IPS-18a (cell line): Measurements from ENCODE around the gene COP1.
"Not testable (repeated sequence)": the region's sequence is repeated elsewhere in the genome, so short reads cannot be mapped to it uniquely, and the experiment has no call there.

ENCODE experiments used
- H3K27ac ChIP-seq: one replicate; pipeline ENCODE4 v1.5.1; 2013; ENCODE audit warnings: low read length
- H3K27me3 ChIP-seq: one replicate; pipeline ENCODE4 v1.6.1; 2013; ENCODE audit warnings: mild to moderate bottlenecking, low read length; ENCODE audit not compliant: control insufficient read depth, insufficient read depth
- H3K36me3 ChIP-seq: one replicate; pipeline ENCODE4 v1.6.1; 2013; ENCODE audit warnings: low read depth, low read length; ENCODE audit not compliant: control insufficient read depth
- H3K4me1 ChIP-seq: one replicate; pipeline ENCODE4 v1.6.1; 2013; ENCODE audit warnings: low read depth, low read length; ENCODE audit not compliant: control insufficient read depth
- H3K4me3 ChIP-seq: one replicate; pipeline ENCODE4 v1.5.1; 2013; ENCODE audit warnings: low read length
- H3K9ac ChIP-seq: one replicate; pipeline ENCODE4 v1.6.1; 2013; ENCODE audit warnings: mild to moderate bottlenecking, low read length, moderate library complexity
- H3K9me3 ChIP-seq: one replicate; pipeline ENCODE4 v1.6.1; 2013; ENCODE audit warnings: low read depth, low read length; ENCODE audit not compliant: control insufficient read depth

COP1 gene

DNA sequence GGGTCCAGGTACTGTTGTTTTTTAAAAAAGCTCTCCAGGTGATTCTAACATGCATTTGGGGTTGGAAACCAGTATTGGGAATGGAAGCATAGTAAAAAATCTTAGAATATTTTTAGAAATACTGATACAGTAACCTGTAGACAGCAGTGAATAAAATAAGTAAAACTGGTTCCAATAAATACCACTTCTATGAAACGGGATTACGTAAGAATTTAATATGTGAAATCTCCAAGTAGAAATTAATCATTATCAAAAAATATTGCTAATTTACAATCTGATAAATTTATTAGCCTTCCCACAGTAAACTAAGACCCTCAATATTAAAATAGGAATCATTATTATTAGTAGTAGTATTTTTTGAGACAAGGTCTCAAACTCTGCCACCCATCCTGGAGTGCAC, 177.5 kb downstream of the COP1 start:
- Histone ChIP-seq H3K27me3 (no peaks in the 10 kb centered on the region), H3K9me3 (no peaks in the 10 kb centered on the region), H3K9ac (no peak overlapping the region), H3K4me3 (no peak overlapping the region), H3K36me3 (no peaks in the 10 kb centered on the region), H3K4me1 (no peaks in the 10 kb centered on the region), H3K27ac (no peak overlapping the region)

DNA sequence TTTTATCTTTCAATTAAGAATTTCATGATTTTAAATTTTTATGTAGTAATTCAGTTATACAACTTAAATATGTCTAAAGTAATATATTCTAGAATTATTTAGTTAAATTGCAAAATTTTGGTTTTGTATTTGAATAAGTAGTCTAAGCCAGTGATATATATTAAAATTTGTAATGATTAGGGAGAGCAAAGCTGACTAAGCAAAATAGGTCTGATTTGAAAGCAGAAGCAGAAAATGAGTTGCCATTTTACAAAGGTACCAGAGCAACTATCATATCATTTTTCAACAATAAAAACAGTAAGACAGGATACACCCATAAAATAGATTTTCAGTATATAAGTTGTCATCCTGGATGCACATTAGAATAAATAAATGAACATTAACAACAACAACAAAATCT, 177.9 kb downstream of the COP1 start:
- Histone ChIP-seq H3K4me3 (no peak overlapping the region), H3K9ac (no peak overlapping the region), H3K9me3 (no peaks in the 10 kb centered on the region), H3K27ac (no peak overlapping the region), H3K27me3 (no peaks in the 10 kb centered on the region), H3K4me1 (no peaks in the 10 kb centered on the region), H3K36me3 (no peaks in the 10 kb centered on the region)

DNA sequence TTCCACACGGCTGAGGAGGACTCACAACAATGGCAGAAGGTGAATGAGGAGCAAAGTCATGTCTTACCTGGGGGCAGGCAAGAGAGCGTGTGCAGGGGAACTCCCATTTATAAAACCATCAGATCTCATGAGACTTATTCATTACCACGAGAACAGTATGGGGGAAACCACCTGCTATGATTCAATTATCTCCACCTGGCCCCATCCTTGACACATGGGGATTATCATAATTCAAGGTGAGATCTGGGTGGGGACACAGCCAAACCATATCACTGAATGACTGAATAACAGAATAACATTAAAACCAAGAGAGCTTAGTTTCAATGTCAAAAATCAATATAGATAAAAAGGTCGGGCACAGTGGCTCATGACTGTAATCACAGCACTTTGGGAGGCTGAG, 179.2 kb downstream of the COP1 start:
- not testable (repeated sequence) for H3K36me3 ChIP-seq, H3K9me3 ChIP-seq, H3K9ac ChIP-seq, H3K4me3 ChIP-seq, H3K27ac ChIP-seq, H3K27me3 ChIP-seq, H3K4me1 ChIP-seq

DNA sequence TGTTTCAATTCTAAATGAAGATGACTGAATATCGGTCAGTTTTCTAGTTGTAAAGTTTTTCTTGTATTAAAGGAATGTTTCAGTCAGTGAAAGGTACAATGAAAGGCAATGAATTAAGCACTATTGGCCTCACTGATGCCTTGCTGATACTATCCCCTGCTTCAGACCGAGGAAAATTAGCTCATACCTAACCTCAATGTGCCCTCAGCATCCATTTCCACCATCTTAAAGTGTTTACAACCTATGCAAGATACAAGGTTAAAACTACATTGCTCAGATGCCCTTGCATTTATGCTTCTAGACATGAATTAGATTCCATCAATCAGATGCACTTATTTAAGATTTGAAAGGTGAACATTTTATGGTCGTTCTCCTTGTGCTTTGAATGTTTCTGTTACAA, 184.5 kb downstream of the COP1 start:
- Histone ChIP-seq H3K4me1 (no peaks in the 10 kb centered on the region), H3K27ac (no peak overlapping the region), H3K4me3 (no peak overlapping the region), H3K9me3 (no peaks in the 10 kb centered on the region), H3K9ac (no peak overlapping the region), H3K36me3 (no peaks in the 10 kb centered on the region), H3K27me3 (no peaks in the 10 kb centered on the region)

DNA sequence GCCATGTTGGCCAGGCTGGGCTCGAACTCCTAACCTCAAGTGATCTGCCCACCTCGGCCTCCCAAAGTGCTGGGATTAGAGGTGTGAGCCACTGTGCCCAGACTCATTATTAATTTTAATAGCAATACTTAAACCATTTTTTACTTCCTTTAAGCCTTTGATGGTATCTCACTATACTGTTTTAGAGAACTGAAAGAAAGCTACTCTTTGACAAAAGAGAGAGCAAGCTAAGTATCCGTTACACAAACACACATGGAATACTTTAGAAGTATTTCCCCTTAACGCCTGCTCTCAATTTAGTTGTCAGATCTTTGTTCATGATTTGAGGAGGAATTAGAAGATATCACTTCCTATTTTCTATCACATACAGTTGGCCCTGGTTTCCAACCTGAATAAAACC, 189.4 kb downstream of the COP1 start:
- H3K4me3 ChIP-seq, result no peak overlapping the region
- no peak overlapping the region for H3K9ac ChIP-seq
- H3K36me3 ChIP-seq, result no peaks in the 10 kb centered on the region
- no peaks in the 10 kb centered on the region for H3K4me1 ChIP-seq
- H3K9me3 ChIP-seq, result no peaks in the 10 kb centered on the region
- H3K27ac ChIP-seq, result no peak overlapping the region
- no peaks in the 10 kb centered on the region for H3K27me3 ChIP-seq

DNA sequence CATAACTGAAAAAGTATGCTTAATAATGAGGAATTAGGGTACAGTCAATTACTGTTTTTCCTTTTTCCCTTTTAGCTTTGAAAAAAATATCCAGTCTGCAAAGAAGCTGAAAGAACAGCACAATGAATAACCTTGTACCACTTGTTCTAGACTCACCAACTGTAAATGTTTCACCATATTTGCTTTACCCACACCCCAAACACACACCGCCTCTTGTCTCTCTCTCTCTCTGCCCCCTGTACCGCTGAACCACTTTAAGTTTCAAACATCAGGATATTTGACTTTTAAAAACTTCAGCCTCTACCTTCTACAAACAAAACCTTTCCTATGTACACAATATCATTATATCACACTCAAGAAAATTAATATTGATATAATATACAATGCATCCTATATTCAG, 197.1 kb downstream of the COP1 start:
- Histone ChIP-seq H3K9me3 (peaks cover 6% of the 10 kb centered on the region), H3K4me3 (no peak overlapping the region), H3K27me3 (no peaks in the 10 kb centered on the region), H3K4me1 (no peaks in the 10 kb centered on the region), H3K27ac (no peak overlapping the region), H3K36me3 (no peaks in the 10 kb centered on the region), H3K9ac (no peak overlapping the region)

DNA sequence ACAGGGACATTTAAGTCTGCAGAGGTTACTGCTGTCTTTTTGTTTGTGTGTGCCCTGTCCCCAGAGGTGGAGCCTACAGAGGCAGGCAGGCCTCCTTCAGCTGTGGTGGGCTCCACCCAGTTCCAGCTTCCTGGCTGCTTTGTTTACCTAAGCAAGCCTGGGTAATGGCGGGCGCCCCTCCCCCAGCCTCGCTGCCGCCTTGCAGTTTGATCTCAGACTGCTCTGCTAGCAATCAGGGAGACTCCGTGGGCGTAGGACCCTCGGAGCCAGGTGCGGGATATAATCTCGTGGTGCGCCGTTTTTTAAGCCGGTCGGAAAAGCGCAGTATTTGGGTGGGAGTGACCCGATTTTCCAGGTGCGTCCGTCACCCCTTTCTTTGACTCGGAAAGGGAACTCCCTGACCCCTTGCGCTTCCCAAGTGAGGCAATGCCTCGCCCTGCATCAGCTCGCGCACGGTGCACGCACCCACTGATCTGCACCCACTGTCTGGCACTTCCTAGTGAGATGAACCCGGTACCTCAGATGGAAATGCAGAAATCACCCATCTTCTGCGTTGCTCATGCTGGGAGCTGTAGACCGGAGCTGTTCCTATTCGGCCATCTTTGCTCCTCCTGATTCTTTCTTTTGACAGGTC, 199.2 kb downstream of the COP1 start:
- H3K27ac ChIP-seq, H3K4me1 ChIP-seq, H3K36me3 ChIP-seq, H3K9ac ChIP-seq, H3K9me3 ChIP-seq, H3K27me3 ChIP-seq, H3K4me3 ChIP-seq: not testable (repeated sequence)

DNA sequence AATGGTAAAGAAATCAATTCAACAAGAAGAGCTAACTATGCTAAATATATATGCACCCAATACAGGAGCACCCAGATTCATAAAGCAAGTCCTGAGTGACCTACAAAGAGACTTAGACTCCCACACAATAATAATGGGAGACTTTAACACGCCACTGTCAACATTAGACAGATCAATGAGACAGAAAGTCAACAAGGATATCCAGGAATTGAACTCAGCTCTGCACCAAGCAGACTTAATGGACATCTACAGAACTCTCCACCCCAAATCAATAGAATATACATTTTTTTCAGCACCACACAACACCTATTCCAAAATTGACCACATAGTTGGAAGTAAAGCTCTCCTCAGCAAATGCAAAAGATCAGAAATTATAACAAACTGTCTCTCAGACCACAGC, 212.4 kb downstream of the COP1 start:
- H3K9me3 ChIP-seq, H3K36me3 ChIP-seq, H3K4me3 ChIP-seq, H3K4me1 ChIP-seq, H3K9ac ChIP-seq, H3K27ac ChIP-seq, H3K27me3 ChIP-seq: not testable (repeated sequence)

DNA sequence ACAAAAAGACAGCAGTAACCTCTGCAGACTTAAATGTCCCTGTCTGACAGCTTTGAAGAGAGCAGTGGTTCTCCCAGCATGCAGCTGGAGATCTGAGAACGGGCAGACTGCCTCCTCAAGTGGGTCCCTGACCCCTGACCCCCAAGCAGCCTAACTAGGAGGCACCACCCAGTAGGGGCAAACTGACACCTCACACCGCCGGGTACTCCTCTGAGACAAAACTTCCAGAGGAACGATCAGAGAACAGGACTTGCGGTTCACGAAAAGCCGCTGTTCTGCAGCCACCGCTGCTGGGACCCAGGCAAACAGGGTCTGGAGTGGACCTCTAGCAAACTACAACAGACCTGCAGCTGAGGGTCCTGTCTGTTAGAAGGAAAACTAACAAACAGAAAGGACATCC, 214.3 kb downstream of the COP1 start:
- H3K27ac ChIP-seq, H3K36me3 ChIP-seq, H3K27me3 ChIP-seq, H3K4me3 ChIP-seq, H3K4me1 ChIP-seq, H3K9me3 ChIP-seq, H3K9ac ChIP-seq: not testable (repeated sequence)

DNA sequence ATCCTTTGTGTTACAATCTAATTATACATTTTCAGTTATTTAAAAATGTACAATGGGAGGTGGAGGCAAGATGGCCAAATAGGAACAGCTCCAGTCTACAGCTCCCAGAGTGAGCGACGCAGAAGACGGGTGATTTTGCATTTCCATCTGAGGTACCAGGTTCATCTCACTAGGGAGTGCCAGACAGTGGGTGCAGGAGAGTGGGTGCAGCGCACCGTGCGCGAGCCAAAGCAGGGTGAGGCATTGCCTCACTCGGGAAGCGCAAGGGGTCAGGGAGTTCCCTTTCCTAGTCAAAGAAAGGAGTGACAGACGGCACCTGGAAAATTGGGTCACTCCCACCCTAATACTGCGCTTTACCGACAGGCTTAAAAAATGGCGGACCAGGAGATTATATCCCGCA, 214.9 kb downstream of the COP1 start:
- H3K4me3 ChIP-seq, H3K4me1 ChIP-seq, H3K9ac ChIP-seq, H3K36me3 ChIP-seq, H3K27me3 ChIP-seq, H3K27ac ChIP-seq, H3K9me3 ChIP-seq: not testable (repeated sequence)

DNA sequence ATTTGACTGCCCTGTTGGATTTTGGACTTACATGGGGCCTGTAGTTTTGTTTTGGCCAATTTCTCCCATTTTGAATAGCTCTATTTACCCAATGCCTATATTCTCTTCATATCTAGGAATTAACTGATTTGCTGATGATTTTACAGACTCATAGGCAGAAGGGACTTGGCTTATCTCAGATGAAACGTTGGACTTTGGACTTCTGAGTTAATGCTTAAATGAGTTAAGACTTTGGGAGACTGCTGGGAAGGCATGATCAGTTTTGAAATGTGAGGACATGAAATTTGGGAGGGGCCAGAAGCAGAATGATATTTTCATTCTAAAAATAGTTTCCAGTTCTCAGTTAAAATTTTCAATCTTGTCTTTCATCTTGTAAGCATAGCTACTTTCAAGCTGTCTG, 222.3 kb downstream of the COP1 start:
- H3K9me3 ChIP-seq, result peaks cover 3% of the 10 kb centered on the region
- no peak overlapping the region for H3K4me3 ChIP-seq
- no peak overlapping the region for H3K9ac ChIP-seq
- no peaks in the 10 kb centered on the region for H3K27me3 ChIP-seq
- no peak overlapping the region for H3K27ac ChIP-seq
- peaks cover 22% of the 10 kb centered on the region for H3K36me3 ChIP-seq
- H3K4me1 ChIP-seq, result no peaks in the 10 kb centered on the region

DNA sequence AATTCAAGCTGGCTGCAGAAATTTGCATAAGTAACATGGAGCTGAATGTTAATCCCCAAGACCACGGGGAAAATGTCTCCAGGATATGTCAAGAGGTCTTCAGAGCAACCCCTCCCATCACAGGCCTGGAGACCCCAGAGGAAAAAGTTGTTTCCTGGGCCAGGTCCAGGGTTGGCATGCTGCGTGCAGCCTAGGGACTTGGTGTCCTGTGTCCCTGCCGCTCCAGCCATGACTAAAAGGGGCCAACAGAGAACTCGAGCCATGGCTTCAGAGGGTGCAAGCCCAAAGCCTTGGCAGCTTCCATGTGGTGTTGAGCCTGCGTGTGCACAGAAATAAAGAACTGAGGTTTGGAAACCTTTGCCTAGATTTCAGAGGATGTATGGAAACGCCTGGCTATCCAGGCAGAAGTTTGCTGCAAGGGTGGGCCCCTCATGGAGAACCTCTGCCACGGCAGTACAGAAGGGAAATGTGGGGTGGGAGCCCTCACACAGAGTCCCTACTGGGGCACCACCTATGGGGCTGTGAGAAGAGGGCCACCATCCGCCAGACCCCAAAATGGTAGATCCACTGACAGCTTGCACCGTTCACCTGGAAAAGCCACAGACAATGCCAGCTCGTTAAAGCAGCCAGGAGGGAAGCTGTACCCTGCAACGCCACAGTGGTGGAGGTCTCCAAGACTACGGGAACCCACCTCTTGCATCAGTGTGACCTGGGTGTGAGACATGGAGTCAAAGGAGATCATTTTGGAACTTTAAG, 222.9 kb downstream of the COP1 start:
- Histone ChIP-seq H3K9ac (no peak overlapping the region), H3K27me3 (no peaks in the 10 kb centered on the region), H3K4me3 (no peak overlapping the region), H3K27ac (no peak overlapping the region), H3K36me3 (peaks cover 22% of the 10 kb centered on the region), H3K9me3 (peaks cover 3% of the 10 kb centered on the region), H3K4me1 (no peaks in the 10 kb centered on the region)
